Measurements from ENCODE around the gene PRKAB1. TPM values are rescaled to one million over a fixed set of nuclear protein-coding genes. Genes with fewer than 3 reads are reported as not detected.
"Not testable (repeated sequence)": the region's sequence is repeated elsewhere in the genome, so short reads cannot be mapped to it uniquely, and the experiment has no call there.

PRKAB1 gene
- total RNA-seq, 2 donors from 2014 or later: 19.0 to 31.9 TPM

GRCh38 chr12:119652665-119653064 lies 15.3 kb upstream of the PRKAB1 start:
- TF ChIP-seq CTCF (IDR thresholded peaks at IDR 0.05): no peak
- no peak overlapping the region for H3K4me3 ChIP-seq
- DNase-seq (ENCODE audit: low spot score) (no peak), ATAC-seq (ENCODE audit: insufficient number of reproducible peaks, low FRiP score, low read depth) (no peak)
- H3K27me3 ChIP-seq (replicated peaks; ENCODE audit: insufficient read depth): no peaks in the 10 kb centered on the region
- no peaks in the 10 kb centered on the region for H3K4me1 ChIP-seq (ENCODE audit: control insufficient read depth in 1 of 2, low read depth in 2 of 2)
- H3K9me3 ChIP-seq: peaks cover 5% of the 10 kb centered on the region
- no peaks in the 10 kb centered on the region for H3K36me3 ChIP-seq
- no peak overlapping the region for H3K27ac ChIP-seq

DNA sequence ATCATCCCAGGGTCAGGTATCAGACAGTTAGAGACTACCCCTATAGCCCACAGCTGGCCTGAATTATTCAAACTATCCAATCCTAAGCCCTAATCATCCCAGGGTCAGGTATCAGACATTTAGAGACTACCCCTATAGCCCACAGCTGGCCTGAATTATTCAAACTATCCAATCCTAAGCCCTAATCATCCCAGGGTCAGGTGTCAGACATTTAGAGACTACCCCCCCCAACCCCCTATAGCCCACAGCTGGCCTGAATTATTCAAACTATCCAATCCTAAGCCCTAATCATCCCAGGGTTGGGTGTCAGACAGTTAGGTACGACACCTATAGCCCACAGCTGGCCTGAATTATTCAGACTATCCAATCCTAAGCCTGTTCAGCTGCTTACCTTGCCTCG lies 10.9 kb upstream of the PRKAB1 start:
- not testable (repeated sequence) for H3K36me3 ChIP-seq; H3K27ac ChIP-seq; H3K4me1 ChIP-seq (ENCODE audit: control insufficient read depth in 1 of 2, low read depth in 2 of 2); H3K27me3 ChIP-seq (replicated peaks; ENCODE audit: insufficient read depth); ATAC-seq (ENCODE audit: insufficient number of reproducible peaks, low FRiP score, low read depth); H3K9me3 ChIP-seq; DNase-seq (ENCODE audit: low spot score); H3K4me3 ChIP-seq

DNA sequence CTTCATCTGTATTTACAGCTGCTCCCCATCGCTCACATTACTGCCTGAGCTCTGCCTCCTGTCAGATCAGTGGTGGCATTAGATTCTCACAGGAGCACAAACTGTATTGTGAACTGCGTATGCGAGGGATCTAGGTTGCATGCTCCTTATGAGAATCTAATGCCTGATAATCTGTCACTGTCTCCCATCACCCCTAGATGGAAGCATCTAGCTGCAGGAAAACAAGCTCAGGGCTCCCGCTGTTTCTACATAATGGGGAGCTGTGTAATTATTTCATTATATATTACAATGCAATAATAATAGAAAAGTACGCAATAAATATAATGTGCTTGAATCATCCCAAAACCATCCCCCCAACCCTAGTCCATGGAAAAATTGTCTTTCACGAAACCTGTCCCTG lies 9.8 kb upstream of the PRKAB1 start:
- not testable (repeated sequence) for H3K4me1 ChIP-seq (ENCODE audit: control insufficient read depth in 1 of 2, low read depth in 2 of 2); H3K27me3 ChIP-seq (replicated peaks; ENCODE audit: insufficient read depth); DNase-seq (ENCODE audit: low spot score); H3K4me3 ChIP-seq; H3K27ac ChIP-seq; H3K36me3 ChIP-seq; ATAC-seq (ENCODE audit: insufficient number of reproducible peaks, low FRiP score, low read depth); H3K9me3 ChIP-seq

DNA sequence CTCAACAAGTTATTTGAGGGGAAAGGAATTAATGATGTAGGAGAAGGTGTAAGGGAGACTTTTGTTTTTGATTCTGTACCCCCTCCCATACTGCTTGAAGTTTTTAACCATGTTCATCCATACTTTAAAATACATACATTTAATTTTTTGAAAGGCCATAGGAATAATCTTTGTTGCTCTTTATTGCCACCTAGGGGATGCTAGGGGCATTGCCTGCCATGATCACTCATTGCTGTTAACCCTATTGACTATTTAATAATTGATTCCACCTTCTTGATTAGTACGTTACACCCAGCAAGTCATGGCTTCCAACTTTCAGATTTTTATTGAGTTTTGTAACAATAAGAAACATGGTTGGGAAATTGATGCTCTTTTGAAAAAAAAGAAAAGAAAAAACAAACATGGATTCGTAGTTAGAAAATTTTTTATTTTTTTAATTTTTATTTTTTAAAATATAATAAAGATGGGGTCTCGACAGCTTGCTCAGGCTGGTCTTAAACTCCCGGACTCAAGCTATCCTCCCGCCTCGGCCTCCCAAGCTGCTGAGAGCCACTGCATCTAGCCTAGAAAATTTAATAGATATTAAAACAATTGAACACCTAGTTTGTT lies 8.5 kb upstream of the PRKAB1 start:
- no peak for ATAC-seq (ENCODE audit: insufficient number of reproducible peaks, low FRiP score, low read depth)
- no peak for DNase-seq (ENCODE audit: low spot score)
- Histone ChIP-seq H3K27me3 (replicated peaks; ENCODE audit: insufficient read depth) (no peaks in the 10 kb centered on the region), H3K4me3 (no peak overlapping the region), H3K36me3 (no peaks in the 10 kb centered on the region), H3K27ac (no peak overlapping the region), H3K9me3 (no peaks in the 10 kb centered on the region), H3K4me1 (ENCODE audit: control insufficient read depth in 1 of 2, low read depth in 2 of 2) (no peaks in the 10 kb centered on the region)
- TF ChIP-seq CTCF (IDR thresholded peaks at IDR 0.05): peak; percentile 74

- H3K4me3 ChIP-seq: no peak overlapping the region
- TF ChIP-seq CTCF (IDR thresholded peaks at IDR 0.05): no peak
- H3K27me3 ChIP-seq (replicated peaks; ENCODE audit: insufficient read depth): no peaks in the 10 kb centered on the region
- H3K9me3 ChIP-seq: no peaks in the 10 kb centered on the region
- no peaks in the 10 kb centered on the region for H3K36me3 ChIP-seq
- ATAC-seq (ENCODE audit: insufficient number of reproducible peaks, low FRiP score, low read depth): no peak
- no peaks in the 10 kb centered on the region for H3K4me1 ChIP-seq (ENCODE audit: control insufficient read depth in 1 of 2, low read depth in 2 of 2)
- DNase-seq (ENCODE audit: low spot score): no peak
- H3K27ac ChIP-seq: no peak overlapping the region
These were observed 7.9 kb upstream of the PRKAB1 start for GRCh38 chr12:119660076-119660475.

GRCh38 chr12:119661882-119662281 lies 6.1 kb upstream of the PRKAB1 start:
- DNase-seq (ENCODE audit: low spot score) (no peak), ATAC-seq (ENCODE audit: insufficient number of reproducible peaks, low FRiP score, low read depth) (no peak)
- no peak for TF ChIP-seq CTCF (IDR thresholded peaks at IDR 0.05)
- H3K4me3 ChIP-seq: no peak overlapping the region
- no peaks in the 10 kb centered on the region for H3K9me3 ChIP-seq
- H3K36me3 ChIP-seq: no peaks in the 10 kb centered on the region
- no peak overlapping the region for H3K27ac ChIP-seq
- H3K4me1 ChIP-seq (ENCODE audit: control insufficient read depth in 1 of 2, low read depth in 2 of 2): peaks cover 3 to 5% of the 10 kb centered on the region in 2 donors
- H3K27me3 ChIP-seq (replicated peaks; ENCODE audit: insufficient read depth): no peaks in the 10 kb centered on the region

Data from thoracic aorta (tissue), 2 donors.